Activated CD4-positive, alpha-beta T cell treated with anti-CD3 and anti-CD28 coated beads, Interleukin-2, amount 50 U/mL, for 24 hours (primary cell): ENCODE data around the gene SPANXN4.

Experiments
- DNase-seq, 2 donors: peaks; one replicate each; pipeline ENCODE4 v3.0.0-alpha.2; 2020; ENCODE audit warnings: low read depth in 1 of 2, low spot score in 1 of 2

The SPANXN4 gene

GRCh38 chrX:143025628-143026027, at the start of gene SPANXN4:
SPANXN4 (plus strand) TSS chrX:143025928; CDS start chrX:143026015, 87 bp downstream.
- DNase-seq, result no peak

GRCh38 chrX:142977128-142977914, 48.4 kb upstream of the SPANXN4 start:
- no peak for DNase-seq

- no peak for DNase-seq
Observed at GRCh38 chrX:142978130-142978684, 47.5 kb upstream of the SPANXN4 start.

GRCh38 chrX:142982679-142983078, 43.0 kb upstream of the SPANXN4 start:
- DNase-seq, result no peak

GRCh38 chrX:142994988-142995387, 30.7 kb upstream of the SPANXN4 start:
- DNase-seq, result no peak

GRCh38 chrX:142998447-142999198, 27.1 kb upstream of the SPANXN4 start:
- no peak for DNase-seq

- no peak for DNase-seq
Observed at GRCh38 chrX:142999199-142999701, 26.5 kb upstream of the SPANXN4 start.

GRCh38 chrX:143002206-143002605, 23.5 kb upstream of the SPANXN4 start:
- DNase-seq, result no peak

GRCh38 chrX:143017272-143017671, 8.5 kb upstream of the SPANXN4 start:
- DNase-seq, result no peak

- no peak for DNase-seq
Observed at GRCh38 chrX:143027275-143027674, 1.5 kb downstream of the SPANXN4 start.

- no peak for DNase-seq
Observed at GRCh38 chrX:143047511-143047910, 21.8 kb downstream of the SPANXN4 start.

- no peak for DNase-seq
Observed at GRCh38 chrX:143058120-143058519, 32.4 kb downstream of the SPANXN4 start.

GRCh38 chrX:143081231-143081630, 55.5 kb downstream of the SPANXN4 start:
- no peak for DNase-seq

- DNase-seq, result no peak
Observed at GRCh38 chrX:143082537-143082936, 56.8 kb downstream of the SPANXN4 start.
